Colonic mucosa (tissue), 4 donors: ENCODE data around the gene TRIO. TPM values are rescaled to one million over a fixed set of nuclear protein-coding genes. Genes with fewer than 3 reads are reported as not detected.

ENCODE experiments used
- DNase-seq: peaks from one replicate; pipeline ENCODE4 v3.0.0-alpha.2; 2020
- H3K27ac ChIP-seq: fragments of 200-600 bp; one replicate; pipeline ENCODE4 v1.8.0; 2021
- H3K27me3 ChIP-seq: fragments of 200-600 bp; one replicate; pipeline ENCODE4 v1.8.0; 2021
- H3K36me3 ChIP-seq: fragments of 200-600 bp; one replicate; pipeline ENCODE4 v1.8.0; 2021
- H3K4me1 ChIP-seq: fragments of 200-600 bp; one replicate; pipeline ENCODE4 v1.8.0; 2021; ENCODE audit warnings: mild to moderate bottlenecking
- H3K4me3 ChIP-seq: fragments of 200-600 bp; one replicate; pipeline ENCODE4 v1.8.0; 2021
- H3K9ac ChIP-seq, 2 donors: one replicate each; pipeline ENCODE4 v1.7.0; 2013; ENCODE audit warnings: control low read depth in 2 of 2, low read depth in 2 of 2, low read length in 2 of 2
- H3K9me3 ChIP-seq: fragments of 200-600 bp; one replicate; pipeline ENCODE4 v1.8.0; 2021
- intact Hi-C: fragments of 100-400 bp; cut with DNase I; formaldehyde crosslinking; loops from one replicate; pipeline ENCODE4 v1.14.1; 2022
- total RNA-seq, 2 donors: library from RNA; stranded (reverse); fragmentation: NEBNext Ultra II Directional in 1 of 2; extraction: Animal tissue kit (Norgen Biotek cat#: 25700) in 1 of 2; gene quantifications; one replicate each; pipeline ENCODE4 v1.2.1, GENCODE V29; 2021
- TF ChIP-seq, protein P1 (sequence below): fragments of 200-600 bp; IDR thresholded peaks from one replicate; pipeline ENCODE4 v1.8.0; 2022; ENCODE audit warnings: antibody characterized with exemption, mild to moderate bottlenecking
- donor health status: healthy.
- donor health status: DM: no; HTN: no; CAD: no.
- donor health status: DM: no; HTN: no; CAD: no.

Gene TRIO
- total RNA-seq, 2 donors from 2014 or later: 134 to 138 TPM

- no peaks in the 10 kb centered on the region for H3K36me3 ChIP-seq
- H3K4me1 ChIP-seq: peaks cover 9% of the 10 kb centered on the region
- H3K27me3 ChIP-seq: no peaks in the 10 kb centered on the region
- TF ChIP-seq, protein P1, sequence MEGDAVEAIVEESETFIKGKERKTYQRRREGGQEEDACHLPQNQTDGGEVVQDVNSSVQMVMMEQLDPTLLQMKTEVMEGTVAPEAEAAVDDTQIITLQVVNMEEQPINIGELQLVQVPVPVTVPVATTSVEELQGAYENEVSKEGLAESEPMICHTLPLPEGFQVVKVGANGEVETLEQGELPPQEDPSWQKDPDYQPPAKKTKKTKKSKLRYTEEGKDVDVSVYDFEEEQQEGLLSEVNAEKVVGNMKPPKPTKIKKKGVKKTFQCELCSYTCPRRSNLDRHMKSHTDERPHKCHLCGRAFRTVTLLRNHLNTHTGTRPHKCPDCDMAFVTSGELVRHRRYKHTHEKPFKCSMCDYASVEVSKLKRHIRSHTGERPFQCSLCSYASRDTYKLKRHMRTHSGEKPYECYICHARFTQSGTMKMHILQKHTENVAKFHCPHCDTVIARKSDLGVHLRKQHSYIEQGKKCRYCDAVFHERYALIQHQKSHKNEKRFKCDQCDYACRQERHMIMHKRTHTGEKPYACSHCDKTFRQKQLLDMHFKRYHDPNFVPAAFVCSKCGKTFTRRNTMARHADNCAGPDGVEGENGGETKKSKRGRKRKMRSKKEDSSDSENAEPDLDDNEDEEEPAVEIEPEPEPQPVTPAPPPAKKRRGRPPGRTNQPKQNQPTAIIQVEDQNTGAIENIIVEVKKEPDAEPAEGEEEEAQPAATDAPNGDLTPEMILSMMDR: no peak
- H3K4me3 ChIP-seq: no peak overlapping the region
- no peak overlapping the region for H3K27ac ChIP-seq
- no peak for DNase-seq
- intact Hi-C loops: no loop called here
- no peaks in the 10 kb centered on the region for H3K9me3 ChIP-seq
- no peak overlapping the region for H3K9ac ChIP-seq
These were observed 21.3 kb downstream of the TRIO start for GRCh38 chr5:14164164-14165163.

GRCh38 chr5:14165375-14166106 lies 22.4 kb downstream of the TRIO start:
- H3K9ac ChIP-seq: no peak overlapping the region
- H3K4me3 ChIP-seq: no peak overlapping the region
- intact Hi-C loops: no loop called here
- peaks cover 9% of the 10 kb centered on the region for H3K4me1 ChIP-seq
- no peaks in the 10 kb centered on the region for H3K27me3 ChIP-seq
- no peaks in the 10 kb centered on the region for H3K36me3 ChIP-seq
- TF ChIP-seq, protein P1: no peak
- peak overlapping the region; percentile 13 for H3K27ac ChIP-seq
- no peaks in the 10 kb centered on the region for H3K9me3 ChIP-seq
- DNase-seq: no peak

DNA sequence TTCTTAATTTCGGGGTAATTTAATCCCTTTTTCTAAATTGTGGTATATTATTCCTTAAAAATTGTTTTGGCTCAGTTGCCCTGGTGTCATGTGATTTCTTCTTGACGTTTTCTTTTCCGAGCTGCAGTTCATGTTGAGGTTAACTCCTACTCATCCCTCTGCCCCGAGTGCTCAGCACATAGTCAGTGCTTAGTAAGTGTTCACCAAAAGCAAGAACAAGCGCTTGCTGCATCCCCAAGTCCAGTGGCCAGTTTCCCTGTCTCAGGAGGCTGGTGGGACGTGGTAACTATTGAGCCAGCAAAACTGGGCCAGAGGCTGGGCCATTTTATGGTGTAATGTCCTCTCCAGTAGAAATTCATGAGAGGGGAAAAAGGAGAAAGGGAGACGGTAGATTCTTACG lies 23.3 kb downstream of the TRIO start:
- Histone ChIP-seq H3K27me3 (no peaks in the 10 kb centered on the region), H3K9me3 (no peaks in the 10 kb centered on the region), H3K4me1 (peaks cover 9% of the 10 kb centered on the region), H3K27ac (no peak overlapping the region), H3K36me3 (no peaks in the 10 kb centered on the region), H3K9ac (no peak overlapping the region), H3K4me3 (no peak overlapping the region)
- intact Hi-C loops: no loop called here
- no peak for DNase-seq
- TF ChIP-seq, protein P1: no peak

- intact Hi-C loops: no loop called here
- Histone ChIP-seq H3K36me3 (no peaks in the 10 kb centered on the region), H3K27me3 (no peaks in the 10 kb centered on the region), H3K4me1 (peaks cover 3% of the 10 kb centered on the region), H3K4me3 (no peak overlapping the region), H3K9ac (no peak overlapping the region), H3K27ac (peak overlapping the region; percentile 8), H3K9me3 (no peaks in the 10 kb centered on the region)
- TF ChIP-seq, protein P1: no peak
- DNase-seq: no peak
These were observed 24.2 kb downstream of the TRIO start for GRCh38 chr5:14167211-14167845.

DNA sequence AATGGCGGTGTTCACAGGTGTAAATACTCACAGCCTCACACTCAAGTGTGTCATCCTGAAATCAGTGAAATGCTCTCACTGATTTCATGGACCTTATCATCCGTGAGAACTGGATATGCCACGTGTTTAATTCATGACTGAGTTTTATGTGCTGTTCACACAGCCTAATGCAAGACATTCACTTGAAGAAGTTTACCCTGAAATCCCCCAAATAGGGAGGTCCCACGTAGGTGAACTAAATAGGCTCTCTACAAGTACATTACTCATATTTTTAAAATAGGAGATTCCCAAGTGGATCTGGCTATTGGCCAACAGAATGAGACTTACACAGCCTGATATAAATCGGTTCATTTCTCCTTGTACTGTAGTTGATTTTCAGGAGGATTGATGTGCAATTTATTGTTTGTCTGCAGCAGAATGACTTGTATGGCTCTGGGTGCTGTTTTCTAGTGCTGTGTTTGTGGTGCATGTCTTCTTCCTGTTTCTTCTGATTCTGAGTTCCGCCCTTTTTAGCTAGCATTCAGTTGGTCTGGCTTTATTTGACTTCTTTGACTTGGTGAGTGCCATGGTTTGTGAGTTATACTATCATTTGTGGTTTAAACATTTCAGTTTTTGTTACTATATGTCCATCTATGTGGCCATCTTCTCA lies 25.1 kb downstream of the TRIO start:
- Histone ChIP-seq H3K36me3 (no peaks in the 10 kb centered on the region), H3K4me1 (peaks cover 3% of the 10 kb centered on the region), H3K4me3 (no peak overlapping the region), H3K27me3 (no peaks in the 10 kb centered on the region), H3K9me3 (no peaks in the 10 kb centered on the region), H3K27ac (peak overlapping the region; percentile 8), H3K9ac (no peak overlapping the region)
- DNase-seq: no peak
- TF ChIP-seq, protein P1: no peak
- intact Hi-C loops: no loop called here
